Placental epithelial cell (primary cell): ENCODE results near the gene CHCHD4. TPM values are rescaled to one million over a fixed set of nuclear protein-coding genes. Genes with fewer than 3 reads are reported as not detected.

Experiments used
- total RNA-seq: library from RNA; depleted of rRNA; stranded (reverse); fragments of >200 nt; gene quantifications from 2 replicates; pipeline ENCODE4 v1.2.3, GENCODE V29; 2012

The CHCHD4 gene
- total RNA-seq, result 5.1 and 6.5 TPM in 2 replicates

DNA sequence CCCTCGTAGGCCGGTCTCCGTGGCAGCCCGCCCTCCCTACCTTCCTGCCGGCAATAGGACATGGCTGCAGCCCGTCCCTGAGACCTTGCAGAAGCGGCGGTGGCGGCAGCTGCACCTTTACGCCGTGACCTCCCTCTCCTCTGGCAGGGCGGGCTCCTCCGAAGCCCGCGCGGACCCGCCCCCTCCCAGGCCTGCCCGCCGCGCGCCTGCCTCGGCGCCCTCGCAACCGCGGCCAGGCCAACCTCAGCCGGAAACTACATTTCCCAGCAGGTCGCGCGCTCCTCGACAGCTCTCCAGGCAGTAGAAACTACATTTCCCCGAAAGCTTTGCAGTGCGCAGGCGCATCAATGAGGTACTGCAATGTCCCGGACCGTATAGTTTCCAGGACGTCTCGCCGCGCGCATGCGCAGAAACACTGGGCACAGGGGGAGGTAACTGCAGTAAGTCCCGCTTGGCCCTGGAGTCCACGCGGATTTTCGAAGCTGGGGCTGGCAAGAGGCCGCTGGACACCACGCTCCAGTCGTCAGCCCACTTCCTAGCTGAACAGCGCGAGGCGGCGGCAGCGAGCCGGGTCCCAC, at the start of gene CHCHD4, which contains the start of gene TMEM43:
CHCHD4 (minus strand) TSS at position 256 of the 578 bp plus-strand sequence; CDS start at position 62, 194 bp downstream.
TMEM43 (plus strand) TSS at position 438 of the 578 bp plus-strand sequence. CDS start 142 bp downstream, outside the sequence.

Other genes starting within 250 kb of the CHCHD4 start
- 2.0 and 6.8 TPM in 2 replicates for gene WNT7A, start 244.8 kb downstream of the CHCHD4 start, total RNA-seq
- gene TMEM43, start 182 bp upstream of the CHCHD4 start, total RNA-seq, result 143 and 177 TPM in 2 replicates
- 75.9 and 114 TPM in 2 replicates for gene XPC, start 53.7 kb upstream of the CHCHD4 start, total RNA-seq
- 4.3 and 9.2 TPM in 2 replicates for gene LSM3, start 53.9 kb upstream of the CHCHD4 start, total RNA-seq